CD4-positive, alpha-beta T cell treated with Interleukin-2 at 100 ng/mL for 4 hours (primary cell): Measurements from ENCODE around the gene LRP1-AS.

ENCODE experiments used
- DNase-seq: peaks from one replicate; pipeline ENCODE4 v3.0.0-alpha.2; 2020; ENCODE audit warnings: low spot score

The LRP1-AS gene

DNA sequence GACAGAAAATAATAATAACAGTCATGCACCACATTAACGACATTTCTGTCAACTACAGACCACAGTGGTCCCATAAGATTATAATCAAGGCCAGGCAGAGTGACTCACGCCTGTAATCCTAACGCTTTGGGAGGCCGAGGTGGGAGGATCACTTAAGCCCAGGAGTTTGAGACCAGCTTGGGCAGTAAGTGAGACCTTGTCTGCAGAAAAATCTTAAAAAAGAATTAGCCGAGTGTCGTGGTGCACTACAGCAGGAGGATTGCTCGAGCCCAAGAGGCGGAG lies 49.9 kb downstream of the LRP1-AS start:
- no peak for DNase-seq

- no peak for DNase-seq
Observed at GRCh38 chr12:57096748-57097553, 50.5 kb downstream of the LRP1-AS start.

DNA sequence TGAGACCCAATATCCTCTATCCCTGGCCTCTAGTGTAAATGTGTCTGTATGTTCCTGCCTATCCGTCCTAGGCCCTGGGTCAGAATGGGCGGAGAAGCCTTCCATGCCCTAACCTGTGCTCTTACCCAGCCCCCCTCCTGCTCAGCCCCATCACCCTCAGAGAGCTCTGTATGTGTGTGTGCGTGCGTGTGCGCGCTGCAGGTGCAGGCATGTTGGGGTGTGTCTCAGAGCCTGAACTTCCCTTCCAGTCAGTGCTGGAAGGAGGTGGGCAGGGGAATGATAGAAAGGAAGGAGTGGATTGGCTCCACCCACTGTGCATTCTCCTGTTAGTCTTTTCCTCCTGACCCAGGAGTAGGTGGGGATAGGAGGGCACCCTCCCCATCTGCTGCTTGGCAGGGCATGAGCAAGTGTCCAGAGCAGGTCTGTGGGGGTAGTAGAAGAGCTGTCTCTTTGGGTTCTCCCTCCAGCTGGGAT lies 51.3 kb downstream of the LRP1-AS start:
- no peak for DNase-seq

DNA sequence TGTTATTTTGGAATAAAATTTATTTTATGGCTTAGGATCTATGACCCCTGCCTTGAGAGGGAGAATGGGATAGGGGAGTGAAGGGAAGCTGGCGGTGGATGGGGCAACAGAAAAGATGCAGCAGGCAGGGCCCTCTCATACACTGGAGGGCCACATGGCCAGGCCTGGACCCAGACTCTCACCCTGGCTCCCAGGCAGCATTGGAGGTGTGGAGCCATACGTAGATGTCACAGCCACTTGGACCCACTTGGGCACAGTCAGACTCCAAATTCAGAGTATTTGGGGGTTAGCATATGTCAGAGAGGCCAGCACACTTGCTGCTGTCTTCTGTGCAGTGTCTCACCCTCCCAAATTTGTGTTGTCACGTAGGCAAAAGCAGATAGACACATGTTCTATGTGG lies 52.0 kb downstream of the LRP1-AS start:
- DNase-seq, result no peak
